K562 (cell line): ENCODE measurements around the gene ALDH16A1. TPM values are rescaled to one million over a fixed set of nuclear protein-coding genes. Genes with fewer than 3 reads are reported as not detected.
A peak's percentile ranks its signal among the peaks of the same experiment; 100 is the strongest.

Experiments
- ATAC-seq: fragments of 200-7000 bp; cut with Tn5 transposase; 3 replicates; pipeline ENCODE4 v1.9.1; 2020; ENCODE audit warnings: moderate library complexity
- BruUV-seq: library from RNA; stranded (reverse); fragments of 400-500 nt; replicated peaks from 2 replicates; lab custom pipeline; 2021; lab: Mats Ljungman, UMichigan
- CTCF ChIA-PET: fragments of 300-600 bp; formaldehyde crosslinking; extraction: SDS; loops from one replicate; lab custom pipeline; 2021; ENCODE audit warnings: low intra/inter-chr PET ratio; lab: Yijun Ruan, JAX
- POLR2A ChIA-PET: fragments of 300-600, 350-650 bp; sonication (Branson Sonifier 250); formaldehyde crosslinking; extraction: SDS; loops from one replicate; lab custom pipeline; 2021; ENCODE audit warnings: antibody characterized with exemption, inconsistent platforms; lab: Yijun Ruan, JAX
- DNase-seq, 4 experiments: peaks; one replicate each; pipeline versions ENCODE4 v3.0.0 to v3.0.0-alpha.2; 2011 to 2018; ENCODE audit warnings: low spot score in 3 of 4, mixed read lengths in 3 of 4; ENCODE audit errors: extremely low read depth in 1 of 4
- FAIRE-seq: peaks from 2 replicates; lab custom pipeline; 2011; peaks lifted over from hg19 to GRCh38; lab: Jason Lieb, UNC
- H2AFZ ChIP-seq: 2 replicates; pipeline ENCODE4 v1.6.0; 2011; ENCODE audit warnings: low read depth, low read length, control low read depth, inconsistent platforms
- H3K27ac ChIP-seq: fragments of 200-600 bp; 3 replicates; pipeline ENCODE4 v1.8.0; 2011; ENCODE audit warnings: low read depth, mild to moderate bottlenecking, control low read depth, inconsistent platforms, low read length, moderate library complexity, mixed read lengths; ENCODE audit errors: extremely low read depth
- H3K27me3 ChIP-seq, 2 experiments: fragments of 300-600 bp in 1 of 2; 2 replicates in 1 of 2; 3 replicates in 1 of 2; pipeline versions ENCODE4 v1.6.0 to v1.8.0; 2011; ENCODE audit warnings: inconsistent platforms in 2 of 2, low read length in 2 of 2, mild to moderate bottlenecking in 1 of 2, mixed read lengths in 1 of 2, moderate library complexity in 1 of 2; ENCODE audit not compliant: control insufficient read depth in 2 of 2, insufficient read depth in 2 of 2
- H3K36me3 ChIP-seq: fragments of 300-600 bp; 3 replicates; pipeline ENCODE4 v1.8.0; 2011; ENCODE audit warnings: mild to moderate bottlenecking, low read length, inconsistent platforms; ENCODE audit not compliant: control insufficient read depth, insufficient read depth
- H3K4me1 ChIP-seq, 2 experiments: fragments of 200-600 bp in 1 of 2; replicated peaks in 1 of 2; 2 replicates in 1 of 2; 3 replicates in 1 of 2; pipeline versions ENCODE4 v1.5.1 to v1.8.0; 2011; ENCODE audit warnings: inconsistent platforms in 2 of 2, low read length in 2 of 2, mild to moderate bottlenecking in 1 of 2, mixed read lengths in 1 of 2, moderate library complexity in 1 of 2; ENCODE audit not compliant: control insufficient read depth in 2 of 2, insufficient read depth in 2 of 2
- H3K4me2 ChIP-seq: 2 replicates; pipeline ENCODE4 v1.6.1; 2011; ENCODE audit warnings: low read length, control low read depth, inconsistent platforms, mixed read lengths; ENCODE audit not compliant: insufficient read depth
- H3K4me3 ChIP-seq: fragments of 200-600 bp; sonication (generic), shearing (Covaris generic); 2 replicates; pipeline ENCODE4 v1.5.1; 2016; ENCODE audit warnings: control low read depth, inconsistent platforms
- H3K79me2 ChIP-seq: fragments of 200-600 bp; 3 replicates; pipeline ENCODE4 v1.8.0; 2011; ENCODE audit warnings: low read length, inconsistent platforms; ENCODE audit not compliant: control insufficient read depth, insufficient read depth
- H3K9ac ChIP-seq, 2 experiments: 2 replicates each; pipeline versions ENCODE4 v1.6.0 to v1.6.1; 2011; ENCODE audit warnings: low read depth in 2 of 2, low read length in 2 of 2, control low read depth in 1 of 2, inconsistent platforms in 1 of 2, mild to moderate bottlenecking in 1 of 2, mixed read lengths in 1 of 2; ENCODE audit not compliant: insufficient read depth in 1 of 2
- H3K9me1 ChIP-seq: one replicate; pipeline ENCODE4 v1.6.0; 2011; ENCODE audit warnings: inconsistent platforms, mild to moderate bottlenecking, low read length, moderate library complexity; ENCODE audit not compliant: control insufficient read depth, insufficient read depth
- H3K9me3 ChIP-seq: replicated peaks from 2 replicates; pipeline ENCODE4 v1.5.1; 2011; ENCODE audit warnings: low read depth, low read length, inconsistent platforms; ENCODE audit not compliant: control insufficient read depth, insufficient read depth
- H4K20me1 ChIP-seq: replicated peaks from 2 replicates; pipeline ENCODE4 v1.6.1; 2011; ENCODE audit warnings: low read length, inconsistent platforms, mixed read lengths; ENCODE audit not compliant: control insufficient read depth, insufficient read depth
- ELF1 ChIP-seq: fragments of 200-800 bp; sonication (Bioruptor generic); IDR thresholded peaks from 2 replicates; pipeline ENCODE4 v1.6.1; 2016; ENCODE audit warnings: missing genetic modification characterization, missing compliant biosample characterization
- GABPA ChIP-seq: fragments of 200-800 bp; sonication (Bioruptor generic); conservative IDR thresholded peaks from 2 replicates; pipeline ENCODE4 v1.6.1; 2016; ENCODE audit warnings: low read depth, missing genetic modification characterization, missing compliant biosample characterization
- NCOA6 ChIP-seq: fragments of 450-650 bp; IDR thresholded peaks from 2 replicates; pipeline ENCODE4 v1.6.1; 2017; ENCODE audit warnings: mild to moderate bottlenecking
- NFIX ChIP-seq: fragments of 250-450 bp; sonication (Bioruptor Pico); IDR thresholded peaks from 2 replicates; pipeline ENCODE4 v1.4.0; 2020; ENCODE audit warnings: low read depth, mild to moderate bottlenecking, moderate library complexity
- RREB1 ChIP-seq: fragments of 250-450 bp; sonication (Bioruptor Pico); IDR thresholded peaks from 2 replicates; pipeline ENCODE4 v1.4.0; 2020
- WHSC1 ChIP-seq: IDR thresholded peaks from one replicate; pipeline ENCODE4 v1.6.1; 2012; ENCODE audit warnings: low read length, control low read depth, inconsistent platforms
- ZBTB1 ChIP-seq: sonication (generic); formaldehyde crosslinking; IDR thresholded peaks from 2 replicates; pipeline ENCODE4 v1.8.1; 2023; ENCODE audit warnings: missing genetic modification reagents, low read depth, mild to moderate bottlenecking, borderline replicate concordance
- ZFPM2 ChIP-seq: fragments of 250-450 bp; sonication (Bioruptor Pico); IDR thresholded peaks from 2 replicates; pipeline ENCODE4 v1.5.1; 2022; ENCODE audit warnings: mild to moderate bottlenecking
- ZNF253 ChIP-seq: fragments of 250-450 bp; sonication (Bioruptor Pico); conservative IDR thresholded peaks from 2 replicates; pipeline ENCODE4 v1.6.1; 2021; ENCODE audit warnings: mild to moderate bottlenecking
- WGBS: fragments of 100-300 bp; shearing (Covaris generic); methylation state at CpG from one replicate; pipeline ENCODE4 v1.1.6; 2016; ENCODE audit warnings: low coverage, mixed read lengths; ENCODE audit not compliant: insufficient coverage; ENCODE audit errors: missing lambda C conversion rate; 5-methylcytosine and 5-hydroxymethylcytosine counted together
- in situ Hi-C: fragments of 300-500 bp; cut with MboI; formaldehyde crosslinking; loops from 4 replicates; pipeline ENCODE4 v1.15.0; 2018; ENCODE audit warnings: inconsistent platforms, mixed read lengths
- intact Hi-C: fragments of 100-400 bp; cut with micrococcal nuclease; formaldehyde crosslinking; loops from 2 replicates; pipeline ENCODE4 v1.14.2; 2022
- polyA plus RNA-seq, 8 experiments: library from polyadenylated mRNA; depleted of rRNA in 4 of 8; stranded (reverse) in 5 of 8; unstranded in 3 of 8; fragments of >200 nt; fragmentation: Nextera tagmentation in 2 of 8; fragmentation: Illumina TruSeq in 1 of 8; extraction: Ambion mirVana in 2 of 8; extraction: Trizol in 1 of 8; gene quantifications; 2 replicates each; pipeline versions ENCODE4 v1.2.1 to v1.2.3, GENCODE V29; 2011 to 2014; ENCODE audit warnings: inconsistent platforms in 1 of 8, missing spikeins in 1 of 8
- total RNA-seq, 7 experiments: library from RNA; depleted of rRNA in 6 of 7; stranded (reverse); fragments of >200 nt in 6 of 7; fragmentation: Illumina TruSeq in 2 of 7; extraction: Trizol in 2 of 7; gene quantifications; 2 replicates each; pipeline versions ENCODE4 v1.2.1 to v1.2.3, GENCODE V29; 2011 to 2021; ENCODE audit warnings: low replicate concordance in 1 of 7
- TF ChIP-seq, protein P1 (sequence below): sonication (generic); formaldehyde crosslinking; IDR thresholded peaks from 2 replicates; pipeline ENCODE4 v1.8.0; 2022; ENCODE audit warnings: mild to moderate bottlenecking, missing genetic modification reagents

ALDH16A1 gene
- total and polyA plus RNA-seq, 9 of the 15 experiments (the other 6 are each of a cell fraction or from before 2014, with no cell fraction given): 2.2 to 52.2 (median 7.6) TPM

- TF ChIP-seq NCOA6 (no peak), ZNF253 (CRISPR knock-in tag) (no peak), GABPA (no peak)
- TF ChIP-seq, protein P1, sequence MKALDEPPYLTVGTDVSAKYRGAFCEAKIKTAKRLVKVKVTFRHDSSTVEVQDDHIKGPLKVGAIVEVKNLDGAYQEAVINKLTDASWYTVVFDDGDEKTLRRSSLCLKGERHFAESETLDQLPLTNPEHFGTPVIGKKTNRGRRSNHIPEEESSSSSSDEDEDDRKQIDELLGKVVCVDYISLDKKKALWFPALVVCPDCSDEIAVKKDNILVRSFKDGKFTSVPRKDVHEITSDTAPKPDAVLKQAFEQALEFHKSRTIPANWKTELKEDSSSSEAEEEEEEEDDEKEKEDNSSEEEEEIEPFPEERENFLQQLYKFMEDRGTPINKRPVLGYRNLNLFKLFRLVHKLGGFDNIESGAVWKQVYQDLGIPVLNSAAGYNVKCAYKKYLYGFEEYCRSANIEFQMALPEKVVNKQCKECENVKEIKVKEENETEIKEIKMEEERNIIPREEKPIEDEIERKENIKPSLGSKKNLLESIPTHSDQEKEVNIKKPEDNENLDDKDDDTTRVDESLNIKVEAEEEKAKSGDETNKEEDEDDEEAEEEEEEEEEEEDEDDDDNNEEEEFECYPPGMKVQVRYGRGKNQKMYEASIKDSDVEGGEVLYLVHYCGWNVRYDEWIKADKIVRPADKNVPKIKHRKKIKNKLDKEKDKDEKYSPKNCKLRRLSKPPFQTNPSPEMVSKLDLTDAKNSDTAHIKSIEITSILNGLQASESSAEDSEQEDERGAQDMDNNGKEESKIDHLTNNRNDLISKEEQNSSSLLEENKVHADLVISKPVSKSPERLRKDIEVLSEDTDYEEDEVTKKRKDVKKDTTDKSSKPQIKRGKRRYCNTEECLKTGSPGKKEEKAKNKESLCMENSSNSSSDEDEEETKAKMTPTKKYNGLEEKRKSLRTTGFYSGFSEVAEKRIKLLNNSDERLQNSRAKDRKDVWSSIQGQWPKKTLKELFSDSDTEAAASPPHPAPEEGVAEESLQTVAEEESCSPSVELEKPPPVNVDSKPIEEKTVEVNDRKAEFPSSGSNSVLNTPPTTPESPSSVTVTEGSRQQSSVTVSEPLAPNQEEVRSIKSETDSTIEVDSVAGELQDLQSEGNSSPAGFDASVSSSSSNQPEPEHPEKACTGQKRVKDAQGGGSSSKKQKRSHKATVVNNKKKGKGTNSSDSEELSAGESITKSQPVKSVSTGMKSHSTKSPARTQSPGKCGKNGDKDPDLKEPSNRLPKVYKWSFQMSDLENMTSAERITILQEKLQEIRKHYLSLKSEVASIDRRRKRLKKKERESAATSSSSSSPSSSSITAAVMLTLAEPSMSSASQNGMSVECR (CRISPR knock-in tag): no peak
Measured at GRCh38 chr19:49481020-49481683, 28.1 kb downstream of the ALDH16A1 start (continued).

DNA sequence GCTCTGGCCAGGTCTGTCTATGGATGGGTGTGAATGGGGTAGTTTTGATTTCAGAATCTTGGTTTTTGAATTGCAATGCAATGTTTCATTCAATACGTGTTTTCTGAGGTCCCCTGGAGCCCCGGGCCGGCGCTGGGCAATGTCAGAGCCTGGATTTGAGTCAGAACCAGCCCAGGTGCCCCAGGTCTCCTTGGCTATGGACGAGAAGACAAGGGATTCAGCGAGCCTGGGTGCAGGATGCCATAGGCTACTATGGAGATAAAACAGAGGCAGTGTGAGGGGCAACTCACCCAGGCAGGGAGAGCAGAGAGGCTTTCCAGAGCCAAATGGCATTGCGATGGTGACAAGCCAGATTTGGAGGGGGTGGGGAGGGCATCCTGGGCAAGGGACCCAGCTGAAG is 33.2 kb downstream of the ALDH16A1 start:
- H3K9me3 ChIP-seq: no peaks in the 10 kb centered on the region
- intact Hi-C loops (no loop called here), in situ Hi-C loops (no loop called here)
- no peak overlapping the region for H3K4me2 ChIP-seq
- BruUV-seq: no TSS peak
- H3K9me1 ChIP-seq: peaks cover 3% of the 10 kb centered on the region
- H3K9ac ChIP-seq: peak overlapping the region; percentile 59 to 88; a peak in 3 of 4 replicates
- ChIA-PET CTCF (no interaction called here), POLR2A (no interaction called here)
- peaks cover 38% of the 10 kb centered on the region for H3K36me3 ChIP-seq
- FAIRE-seq: no peak
- peaks cover 46% of the 10 kb centered on the region for H3K79me2 ChIP-seq
- peaks cover 30% of the 10 kb centered on the region for H4K20me1 ChIP-seq
- no peak for DNase-seq
- peak overlapping the region; percentile 83; the same call in 2 of the 3 replicates for H3K27ac ChIP-seq
- no peaks in the 10 kb centered on the region for H3K27me3 ChIP-seq
- no peak for ATAC-seq
- 68% methylated on average over 5 of the region's 7 CpGs for WGBS
- H2AFZ ChIP-seq: peak overlapping the region; percentile 96
- peaks cover 19 to 32% of the 10 kb centered on the region in 2 experiments; a peak in 3 of 5 replicates for H3K4me1 ChIP-seq
- no peak overlapping the region for H3K4me3 ChIP-seq
- TF ChIP-seq ZFPM2 (CRISPR knock-in tag): no peak
- no peak for TF ChIP-seq ZBTB1 (CRISPR knock-in tag)
- TF ChIP-seq NFIX (CRISPR knock-in tag): no peak
- no peak for TF ChIP-seq RREB1 (CRISPR knock-in tag)
- no peak for TF ChIP-seq ELF1
- no peak for TF ChIP-seq WHSC1
